Esophagus muscularis mucosa (tissue), 3 donors: Measurements from ENCODE around the gene CXXC1.
"Not testable (repeated sequence)": the region's sequence is repeated elsewhere in the genome, so short reads cannot be mapped to it uniquely, and the experiment has no call there.

ENCODE experiments used
- POLR2A ChIP-seq: fragments of 450-650 bp; IDR thresholded peaks from one replicate; pipeline ENCODE4 v1.6.1; 2017; ENCODE audit warnings: antibody characterized with exemption, moderate library complexity, mild to moderate bottlenecking, low read depth
- TF ChIP-seq, protein P1 (sequence below), 3 experiments: fragments of 200-600 bp in 2 of 3; fragments of 450-650 bp in 1 of 3; sonication (generic) in 2 of 3; IDR thresholded peaks; one replicate each; pipeline ENCODE4 v1.5.1; 2017 to 2019; ENCODE audit warnings: antibody characterized with exemption in 3 of 3, mild to moderate bottlenecking in 2 of 3, moderate library complexity in 1 of 3

- not testable (repeated sequence) for TF ChIP-seq POLR2A
- TF ChIP-seq, protein P1, sequence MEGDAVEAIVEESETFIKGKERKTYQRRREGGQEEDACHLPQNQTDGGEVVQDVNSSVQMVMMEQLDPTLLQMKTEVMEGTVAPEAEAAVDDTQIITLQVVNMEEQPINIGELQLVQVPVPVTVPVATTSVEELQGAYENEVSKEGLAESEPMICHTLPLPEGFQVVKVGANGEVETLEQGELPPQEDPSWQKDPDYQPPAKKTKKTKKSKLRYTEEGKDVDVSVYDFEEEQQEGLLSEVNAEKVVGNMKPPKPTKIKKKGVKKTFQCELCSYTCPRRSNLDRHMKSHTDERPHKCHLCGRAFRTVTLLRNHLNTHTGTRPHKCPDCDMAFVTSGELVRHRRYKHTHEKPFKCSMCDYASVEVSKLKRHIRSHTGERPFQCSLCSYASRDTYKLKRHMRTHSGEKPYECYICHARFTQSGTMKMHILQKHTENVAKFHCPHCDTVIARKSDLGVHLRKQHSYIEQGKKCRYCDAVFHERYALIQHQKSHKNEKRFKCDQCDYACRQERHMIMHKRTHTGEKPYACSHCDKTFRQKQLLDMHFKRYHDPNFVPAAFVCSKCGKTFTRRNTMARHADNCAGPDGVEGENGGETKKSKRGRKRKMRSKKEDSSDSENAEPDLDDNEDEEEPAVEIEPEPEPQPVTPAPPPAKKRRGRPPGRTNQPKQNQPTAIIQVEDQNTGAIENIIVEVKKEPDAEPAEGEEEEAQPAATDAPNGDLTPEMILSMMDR (IDR thresholded peaks at IDR 0.05), result not testable (repeated sequence)
These were observed 45.7 kb downstream of the CXXC1 start for GRCh38 chr18:50241768-50242167.
